GM12878 (cell line): ENCODE measurements around the gene ALAD. TPM values are rescaled to one million over a fixed set of nuclear protein-coding genes. Genes with fewer than 3 reads are reported as not detected.

ENCODE experiments used
- ATF3 ChIP-seq: IDR thresholded peaks from 2 replicates; pipeline ENCODE4 v1.6.1; 2011; ENCODE audit warnings: low read depth, mild to moderate bottlenecking, low read length, moderate library complexity, borderline replicate concordance; ENCODE audit errors: extremely low read depth
- BCL11A ChIP-seq: IDR thresholded peaks from 2 replicates; pipeline ENCODE4 v1.6.1; 2011; ENCODE audit warnings: low read depth, low read length
- BHLHE40 ChIP-seq, 2 experiments: fragments of 450-650 bp in 1 of 2; IDR thresholded peaks; 2 replicates each; pipeline ENCODE4 v1.6.1; 2011 to 2017; ENCODE audit warnings: low read depth in 2 of 2, borderline replicate concordance in 1 of 2, improper control_type of control experiment in 1 of 2, low read length in 1 of 2, mild to moderate bottlenecking in 1 of 2
- CTCF ChIP-seq, 3 experiments: IDR thresholded peaks in 2 of 3; conservative IDR thresholded peaks in 1 of 3; 2 replicates each; pipeline ENCODE4 v1.5.1; 2011; ENCODE audit warnings: low read depth in 3 of 3, low read length in 3 of 3, mild to moderate bottlenecking in 3 of 3, control low read depth in 2 of 3, moderate library complexity in 2 of 3, inconsistent platforms in 1 of 3, mixed read lengths in 1 of 3; ENCODE audit not compliant: control insufficient read depth in 2 of 3, insufficient read depth in 1 of 3; ENCODE audit errors: extremely low read depth in 1 of 3
- E2F8 ChIP-seq: fragments of 450-650 bp; IDR thresholded peaks from 2 replicates; pipeline ENCODE4 v1.6.1; 2018; ENCODE audit warnings: mild to moderate bottlenecking, low read depth, moderate library complexity; ENCODE audit not compliant: partially characterized antibody
- NFIC ChIP-seq: IDR thresholded peaks from 2 replicates; pipeline ENCODE4 v1.6.1; 2012; ENCODE audit warnings: low read depth, mild to moderate bottlenecking, inconsistent platforms, low read length, moderate library complexity
- PKNOX1 ChIP-seq: fragments of 450-650 bp; IDR thresholded peaks from 2 replicates; pipeline ENCODE4 v1.6.1; 2016; ENCODE audit warnings: mild to moderate bottlenecking
- RBBP5 ChIP-seq: fragments of 200-600 bp; sonication (generic); conservative IDR thresholded peaks from 2 replicates; pipeline ENCODE4 v1.6.1; 2016
- RUNX3 ChIP-seq: IDR thresholded peaks from 2 replicates; pipeline ENCODE4 v1.6.1; 2012; ENCODE audit warnings: low read length, inconsistent platforms
- SKIL ChIP-seq: fragments of 450-650 bp; IDR thresholded peaks from 2 replicates; pipeline ENCODE4 v1.6.1; 2017; ENCODE audit warnings: mild to moderate bottlenecking, low read depth, inconsistent platforms; ENCODE audit not compliant: poor library complexity, severe bottlenecking
- STAT1 ChIP-seq: fragments of 450-650 bp; conservative IDR thresholded peaks from 2 replicates; pipeline ENCODE4 v1.6.1; 2014; ENCODE audit warnings: antibody characterized with exemption, mild to moderate bottlenecking
- TCF7 ChIP-seq: IDR thresholded peaks from 2 replicates; pipeline ENCODE4 v1.6.1; 2014; ENCODE audit warnings: antibody characterized with exemption, borderline replicate concordance
- USF1 ChIP-seq: IDR thresholded peaks from 2 replicates; pipeline ENCODE4 v1.6.1; 2011; ENCODE audit warnings: borderline replicate concordance, low read depth, mild to moderate bottlenecking, moderate library complexity, mixed read lengths, low read length; ENCODE audit not compliant: insufficient read depth; ENCODE audit errors: extremely low read length
- polyA plus RNA-seq, 11 experiments: library from polyadenylated mRNA; depleted of rRNA in 4 of 11; unstranded in 6 of 11; stranded (reverse) in 5 of 11; fragments of >200 nt; fragmentation: Nextera tagmentation in 4 of 11; fragmentation: Illumina TruSeq in 1 of 11; extraction: Ambion mirVana in 4 of 11; extraction: Trizol in 1 of 11; gene quantifications; 1 replicate in 1 of 11; 2 replicates in 10 of 11; pipeline versions ENCODE4 v1.2.1 to v1.2.3, GENCODE V29; 2011 to 2016; ENCODE audit warnings: inconsistent platforms in 2 of 11, missing spikeins in 2 of 11, low read depth in 1 of 11
- total RNA-seq, 4 experiments: library from RNA; depleted of rRNA in 3 of 4; stranded (reverse); fragments of >200 nt in 3 of 4; fragmentation: Illumina TruSeq in 1 of 4; extraction: Trizol in 1 of 4; gene quantifications; 2 replicates each; pipeline versions ENCODE4 v1.2.1 to v1.2.3, GENCODE V29; 2013 to 2021

The ALAD gene
- total and polyA plus RNA-seq, 10 of the 15 experiments (the other 5 are each of a cell fraction or from before 2014, with no cell fraction given), result 2.4 to 21.6 (median 12.9) TPM

- TF ChIP-seq NFIC, result no peak
- no peak for TF ChIP-seq USF1
- no peak for TF ChIP-seq BHLHE40 (IDR thresholded peaks at IDR 0.05; ENCODE audit: borderline replicate concordance in 1 of 2, low read depth in 2 of 2, low read length in 1 of 2)
- no peak for TF ChIP-seq SKIL
- no peak for TF ChIP-seq BCL11A
- no peak for TF ChIP-seq ATF3
- TF ChIP-seq TCF7, result no peak
- no peak for TF ChIP-seq E2F8
- no peak for TF ChIP-seq PKNOX1
- TF ChIP-seq RBBP5, result no peak
- no peak for TF ChIP-seq CTCF (IDR thresholded peaks at IDR 0.05 in 2 of 3, conservative IDR thresholded peaks at IDR 0.05 in 1 of 3; ENCODE audit: control insufficient read depth in 2 of 3, extremely low read depth in 1 of 3, insufficient read depth in 1 of 3, low read depth in 3 of 3, low read length in 3 of 3)
- TF ChIP-seq RUNX3, result no peak
- TF ChIP-seq STAT1, result no peak
These were observed 55.4 kb downstream of the ALAD start (continued) for GRCh38 chr9:113345671-113346070.
